HEK293T (cell line): ENCODE data around the gene SLC25A6.
A peak's percentile ranks its signal among the peaks of the same experiment; 100 is the strongest.

Experiments used
- CTCF ChIA-PET: fragments of 350-600 bp; formaldehyde crosslinking; extraction: SDS; loops from one replicate; lab custom pipeline; 2021; ENCODE audit warnings: antibody characterized with exemption, inconsistent platforms; lab: Yijun Ruan, JAX
- POLR2A ChIA-PET: fragments of 350-600 bp; formaldehyde crosslinking; extraction: SDS; loops from one replicate; lab custom pipeline; 2020; ENCODE audit warnings: antibody characterized with exemption, inconsistent platforms; lab: Yijun Ruan, JAX
- DNase-seq: peaks from one replicate; pipeline ENCODE4 v3.0.0; 2012; ENCODE audit warnings: mixed read lengths; ENCODE audit errors: extremely low spot score
- ARNT ChIP-seq: fragments of 450-650 bp; IDR thresholded peaks from 2 replicates; pipeline ENCODE4 v1.6.1; 2017; ENCODE audit warnings: mild to moderate bottlenecking
- BHLHE40 ChIP-seq: fragments of 450-650 bp; IDR thresholded peaks from 2 replicates; pipeline ENCODE4 v1.6.1; 2016; ENCODE audit warnings: mild to moderate bottlenecking, moderate library complexity, borderline replicate concordance
- CTBP1 ChIP-seq: fragments of 450-650 bp; IDR thresholded peaks from 2 replicates; pipeline ENCODE4 v1.6.1; 2016; ENCODE audit warnings: borderline replicate concordance
- ELF4 ChIP-seq: fragments of 450-650 bp; IDR thresholded peaks from 2 replicates; pipeline ENCODE4 v1.6.1; 2017; ENCODE audit warnings: antibody characterized with exemption
- FOXA1 ChIP-seq: fragments of 450-650 bp; IDR thresholded peaks from 2 replicates; pipeline ENCODE4 v1.6.1; 2016; ENCODE audit warnings: mild to moderate bottlenecking
- FOXK2 ChIP-seq: fragments of 450-650 bp; IDR thresholded peaks from 2 replicates; pipeline ENCODE4 v1.6.1; 2016; ENCODE audit warnings: mild to moderate bottlenecking
- FOXM1 ChIP-seq: fragments of 450-650 bp; IDR thresholded peaks from 2 replicates; pipeline ENCODE4 v1.6.1; 2017; ENCODE audit warnings: mild to moderate bottlenecking, borderline replicate concordance
- HDGF ChIP-seq: fragments of 450-650 bp; IDR thresholded peaks from 2 replicates; pipeline ENCODE4 v1.6.1; 2017; ENCODE audit warnings: antibody characterized with exemption, borderline replicate concordance
- L3MBTL2 ChIP-seq: fragments of 450-650 bp; conservative IDR thresholded peaks from 2 replicates; pipeline ENCODE4 v1.6.1; 2016; ENCODE audit warnings: mild to moderate bottlenecking
- LEF1 ChIP-seq: fragments of 450-650 bp; IDR thresholded peaks from 2 replicates; pipeline ENCODE4 v1.6.1; 2017; ENCODE audit warnings: mild to moderate bottlenecking, borderline replicate concordance
- NFRKB ChIP-seq: fragments of 450-650 bp; IDR thresholded peaks from 2 replicates; pipeline ENCODE4 v1.6.1; 2016; ENCODE audit warnings: mild to moderate bottlenecking, moderate library complexity
- PKNOX1 ChIP-seq: fragments of 450-650 bp; IDR thresholded peaks from 2 replicates; pipeline ENCODE4 v1.6.1; 2016
- SP1 ChIP-seq: fragments of 450-650 bp; IDR thresholded peaks from 2 replicates; pipeline ENCODE4 v1.6.1; 2017
- SUZ12 ChIP-seq: fragments of 450-650 bp; IDR thresholded peaks from 2 replicates; pipeline ENCODE4 v1.6.1; 2016; ENCODE audit warnings: mild to moderate bottlenecking
- TARDBP ChIP-seq: fragments of 450-650 bp; IDR thresholded peaks from 2 replicates; pipeline ENCODE4 v1.6.1; 2016
- ZNF384 ChIP-seq: fragments of 450-650 bp; IDR thresholded peaks from 2 replicates; pipeline ENCODE4 v1.6.1; 2016

The SLC25A6 gene

GRCh38 chrX:1391707-1392375 is at the start of gene SLC25A6:
Gene SLC25A6 (minus strand): TSS chrX:1392113. CDS start chrX:1392009, 104 bp downstream.
- TF ChIP-seq L3MBTL2 (peak; percentile 5), HDGF (0 out of 2 replicates have a peak, but pooled peaks have one; percentile 84), SP1 (no peak), ELF4 (peak; percentile 67; the same call in 1 of the 2 replicates)
- ChIA-PET CTCF (no interaction called here), POLR2A (no interaction called here)
- peak; percentile 97 for DNase-seq

GRCh38 chrX:1440506-1440905 is 48.6 kb upstream of the SLC25A6 start:
- ChIA-PET POLR2A (no interaction called here), CTCF (no interaction called here)
- DNase-seq, result no peak
- no peak for TF ChIP-seq SP1
- TF ChIP-seq ARNT, result no peak
- TF ChIP-seq HDGF, result no peak
- TF ChIP-seq ELF4, result no peak
- no peak for TF ChIP-seq L3MBTL2
- TF ChIP-seq FOXM1, result no peak
- no peak for TF ChIP-seq NFRKB
- TF ChIP-seq FOXA1, result no peak
- no peak for TF ChIP-seq CTBP1
- TF ChIP-seq BHLHE40, result no peak
- TF ChIP-seq PKNOX1, result no peak
- TF ChIP-seq LEF1, result no peak
- no peak for TF ChIP-seq FOXK2
- TF ChIP-seq SUZ12, result no peak
- TF ChIP-seq TARDBP, result no peak
- TF ChIP-seq ZNF384, result no peak

GRCh38 chrX:1435241-1435895 is 43.5 kb upstream of the SLC25A6 start:
- ChIA-PET POLR2A (no interaction called here), CTCF (no interaction called here)
- DNase-seq, result no peak
- no peak for TF ChIP-seq FOXM1
- no peak for TF ChIP-seq FOXA1
- TF ChIP-seq ZNF384, result no peak
- no peak for TF ChIP-seq TARDBP
- no peak for TF ChIP-seq SUZ12
- no peak for TF ChIP-seq NFRKB
- TF ChIP-seq HDGF, result no peak
- no peak for TF ChIP-seq FOXK2
- TF ChIP-seq SP1, result no peak
- TF ChIP-seq BHLHE40, result no peak
- no peak for TF ChIP-seq ARNT
- TF ChIP-seq PKNOX1, result no peak
- TF ChIP-seq ELF4, result no peak
- TF ChIP-seq CTBP1, result no peak
- no peak for TF ChIP-seq L3MBTL2
- TF ChIP-seq LEF1, result no peak

GRCh38 chrX:1434871-1435240 is 42.9 kb upstream of the SLC25A6 start:
- DNase-seq, result no peak
- ChIA-PET CTCF (no interaction called here), POLR2A (no interaction called here)
- TF ChIP-seq ELF4, result no peak

GRCh38 chrX:1433646-1434357 is 41.9 kb upstream of the SLC25A6 start:
- CTCF ChIA-PET, result no interaction called here
- POLR2A ChIA-PET, result no interaction called here
- TF ChIP-seq CTBP1 (no peak), L3MBTL2 (no peak), ZNF384 (no peak), ELF4 (no peak), TARDBP (no peak)
- no peak for DNase-seq

GRCh38 chrX:1430451-1430850 is 38.5 kb upstream of the SLC25A6 start:
- CTCF ChIA-PET, result no interaction called here
- DNase-seq, result no peak
- no peak for TF ChIP-seq PKNOX1
- no peak for TF ChIP-seq ELF4
- TF ChIP-seq ZNF384, result no peak
- no peak for TF ChIP-seq FOXM1
- TF ChIP-seq CTBP1, result no peak
- TF ChIP-seq BHLHE40, result no peak
- TF ChIP-seq SP1, result no peak
- TF ChIP-seq FOXA1, result no peak
- TF ChIP-seq SUZ12, result no peak
- TF ChIP-seq HDGF, result no peak
- TF ChIP-seq ARNT, result no peak
- TF ChIP-seq NFRKB, result no peak
- TF ChIP-seq L3MBTL2, result no peak
- TF ChIP-seq FOXK2, result no peak
- no peak for TF ChIP-seq TARDBP
- no peak for TF ChIP-seq LEF1
- POLR2A ChIA-PET, result no interaction called here
